ENCODE results near the gene MIA3. TPM values are rescaled to one million over a fixed set of nuclear protein-coding genes. Genes with fewer than 3 reads are reported as not detected.

MIA3 gene
- total RNA-seq, 2 donors from 2014 or later = 67.4 to 68.3 TPM

DNA sequence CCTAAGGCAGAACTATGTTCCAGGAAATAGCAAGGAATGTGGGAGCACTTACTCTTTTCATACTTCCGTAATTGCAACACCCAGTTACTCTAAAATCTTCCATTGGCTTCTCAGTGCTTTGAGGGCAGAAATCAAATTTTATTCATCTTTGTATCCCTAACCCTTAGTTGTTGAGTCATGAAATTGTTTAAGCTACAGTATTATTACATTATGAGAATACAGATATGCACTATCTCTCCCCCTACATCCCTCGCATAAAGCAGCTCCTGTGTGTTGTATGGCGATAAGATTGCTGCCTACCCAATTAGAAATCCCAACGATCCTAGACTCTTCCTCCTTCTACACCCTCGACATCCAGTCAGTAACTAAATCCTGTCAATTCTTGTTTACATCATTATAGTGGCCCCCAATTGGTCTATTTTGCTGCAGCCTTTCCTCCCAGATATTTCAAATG is 91.8 kb downstream of the MIA3 start:
- ATAC-seq (no peak), DNase-seq (no peak)
- intact Hi-C loops (cut with DNase I, micrococcal nuclease) = loop anchor here in 1 of 2 donors (5.0 kb wide), 2 partner anchors 52 to 67 kb away; no protein-coding TSS in a partner anchor

DNA sequence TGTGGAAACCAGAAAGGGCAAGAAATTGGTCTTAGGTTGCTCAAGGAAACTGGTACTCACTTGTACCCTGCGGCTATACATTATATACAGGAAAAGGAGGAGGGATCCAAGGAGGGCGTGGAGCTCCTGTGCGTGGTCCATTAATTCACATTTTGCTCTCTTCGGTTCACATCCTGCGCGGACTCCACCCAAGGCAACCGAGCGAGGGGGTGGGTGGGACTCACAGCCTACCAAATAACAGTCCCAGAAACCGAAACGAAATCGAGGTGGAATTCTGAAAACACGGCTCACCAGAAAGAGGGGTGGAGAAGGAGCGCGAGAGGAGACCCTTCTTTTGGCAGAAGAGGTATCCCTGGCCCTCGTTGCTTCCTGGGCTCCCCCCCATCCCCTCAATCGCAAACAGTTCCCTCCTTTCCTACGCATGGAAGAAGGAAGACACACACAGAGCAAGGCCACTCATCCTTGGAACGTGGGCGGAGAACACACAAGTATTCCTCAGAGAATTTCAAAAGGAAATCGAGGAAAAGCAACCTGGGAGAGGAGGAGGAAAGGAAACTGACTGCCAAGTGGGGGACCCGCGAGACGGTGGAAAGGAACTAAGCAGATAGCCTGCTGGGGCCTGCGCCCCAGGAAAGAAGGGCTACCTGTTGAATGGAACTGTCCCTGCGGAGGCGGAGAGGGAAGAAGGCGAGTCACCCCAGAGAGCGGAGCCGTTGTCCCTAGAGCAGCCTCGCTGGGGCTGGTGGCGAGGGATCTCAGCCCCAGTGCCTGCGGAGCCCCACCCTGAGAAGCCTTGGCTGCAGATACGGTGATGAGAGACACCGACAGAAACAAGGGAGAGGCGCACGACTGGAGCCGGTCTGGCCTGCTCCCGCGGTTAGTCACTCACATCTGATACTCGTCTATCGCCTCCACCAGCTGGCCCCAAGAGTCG is 93.7 kb downstream of the MIA3 start:
- intact Hi-C loops (cut with DNase I, micrococcal nuclease) = loop anchor here in 1 of 2 donors (5.0 kb wide), 1 partner anchor 69 kb away; no protein-coding TSS in a partner anchor
- peak; percentile 60 to 62 for DNase-seq
- ATAC-seq = peak; percentile 50

DNA sequence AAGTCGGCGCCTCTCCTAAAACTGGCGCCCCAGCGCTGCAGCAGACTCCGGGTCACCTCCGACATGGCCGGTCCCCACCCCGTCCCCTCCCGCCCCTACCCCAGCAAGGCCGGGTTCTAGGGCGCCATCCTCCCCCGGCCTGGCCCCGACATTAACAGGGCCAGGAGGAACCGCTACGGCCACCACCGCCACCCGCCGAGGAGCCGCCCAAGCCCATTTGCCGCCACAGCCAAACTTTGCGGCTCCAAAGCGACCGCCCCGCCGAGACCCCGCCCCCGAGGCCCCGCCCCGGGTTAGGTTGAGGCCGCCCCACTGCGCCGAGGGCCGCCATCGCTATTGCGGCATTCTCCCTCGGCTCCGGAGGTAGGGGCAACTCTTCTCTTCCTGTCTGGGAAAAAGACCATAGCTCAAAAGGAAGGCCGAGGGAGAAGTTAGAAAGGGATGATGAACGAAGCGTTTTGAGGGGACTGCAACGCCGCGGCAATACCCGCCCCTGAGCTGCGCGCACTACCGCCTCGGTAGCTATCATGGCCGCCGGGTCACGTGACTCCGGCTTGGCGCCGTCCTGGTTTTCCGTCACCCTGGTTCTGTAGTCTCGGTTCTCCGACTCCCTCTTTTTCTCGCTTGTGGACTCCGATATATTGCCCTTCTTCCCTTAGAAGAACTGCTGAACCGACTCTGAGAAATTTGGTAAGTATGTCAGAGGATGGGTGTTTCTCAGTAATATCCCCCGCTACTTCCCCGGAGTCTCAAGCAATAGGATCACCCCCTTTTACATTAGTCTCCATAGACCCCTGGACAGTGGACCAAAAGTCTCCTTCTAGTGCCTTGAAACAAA is 94.6 kb downstream of the MIA3 start, which contains the start of the genes AIDA and BROX:
TSS of gene AIDA (minus strand) at position 239 of the 838 bp plus-strand sequence. CDS start at position 65, 174 bp downstream.
TSS of gene BROX (plus strand) at position 312 of the 838 bp plus-strand sequence. CDS start 3,136 bp downstream, outside the sequence.
- peak; percentile 88 for ATAC-seq
- intact Hi-C loops (cut with DNase I, micrococcal nuclease) = loop anchor here in 1 of 2 donors (5.0 kb wide), 1 partner anchor 70 kb away; no protein-coding TSS in a partner anchor
- peak; percentile 93 to 98 for DNase-seq

DNA sequence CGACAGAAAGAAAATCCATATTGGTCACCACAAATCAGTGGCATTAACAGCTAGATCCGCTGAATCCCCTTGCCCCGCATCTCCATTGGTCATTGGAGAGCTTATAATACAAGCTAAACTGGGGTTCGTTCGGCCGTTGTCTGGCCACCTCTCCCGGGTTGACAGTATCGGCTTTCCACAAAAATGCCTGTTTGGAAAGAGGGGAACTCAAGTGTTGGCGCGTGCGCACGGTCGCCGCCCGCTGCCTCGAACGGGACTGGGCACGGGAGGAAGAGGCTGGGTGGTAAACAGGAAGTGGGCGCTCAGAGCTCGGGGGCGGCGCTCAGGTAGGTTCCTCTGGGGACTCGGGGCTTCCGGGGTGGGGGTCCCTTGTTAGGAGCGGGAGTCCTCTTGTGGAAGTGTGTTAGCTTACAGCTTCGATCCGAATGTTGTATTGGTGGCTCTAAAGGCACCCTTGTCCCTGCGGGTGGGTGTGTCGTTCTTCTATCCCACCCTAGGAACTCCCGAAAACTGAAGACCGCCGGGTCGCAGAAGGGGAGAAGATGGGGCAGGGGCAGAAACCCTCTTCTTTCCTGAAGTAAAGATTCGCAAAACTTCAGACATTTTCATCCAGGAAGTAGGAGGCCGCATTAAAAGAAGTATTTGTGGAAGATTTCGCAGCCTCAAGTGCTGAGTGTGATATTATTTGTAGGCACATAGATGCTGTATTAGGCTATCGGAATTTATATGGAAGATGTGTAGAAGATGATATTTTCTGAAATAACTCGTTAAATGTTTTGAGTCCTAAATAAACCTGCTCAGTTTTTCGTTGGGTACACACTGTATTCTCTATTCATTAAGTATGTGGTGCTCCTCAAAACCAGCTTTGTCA is 95.4 kb downstream of the MIA3 start:
- intact Hi-C loops (cut with DNase I, micrococcal nuclease) = loop anchor here in 1 of 2 donors (5.0 kb wide), 1 partner anchor 71 kb away; no protein-coding TSS in a partner anchor
- ATAC-seq (peak; percentile 83), DNase-seq (peak; percentile 94 to 95)

DNA sequence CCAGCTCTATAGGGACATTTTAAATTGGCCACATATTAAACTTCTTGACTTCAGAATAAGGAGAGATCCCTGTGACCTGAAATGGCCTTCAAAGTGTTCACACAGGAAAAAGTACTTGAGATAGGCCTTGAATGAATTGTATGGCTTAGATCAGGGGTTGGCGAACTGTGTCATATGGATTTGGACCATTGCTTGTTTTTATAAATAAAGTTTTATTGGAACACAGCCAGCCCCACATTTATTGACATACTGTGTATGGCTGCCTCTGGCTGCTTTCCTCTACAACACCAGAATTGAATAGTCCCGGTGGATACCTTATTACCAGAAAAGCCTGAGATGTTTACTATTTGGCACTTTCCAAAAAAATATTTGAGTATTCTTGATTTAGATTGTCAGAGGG is 98.5 kb downstream of the MIA3 start:
- DNase-seq (no peak), ATAC-seq (no peak)
- intact Hi-C loops (cut with DNase I, micrococcal nuclease) = loop anchor here in 1 of 2 donors (5.0 kb wide), 1 partner anchor 249 kb away; no protein-coding TSS in a partner anchor

Other genes starting within 250 kb of the MIA3 start
- under 1 TPM; 0.67 to 0.70 TPM for gene HHIPL2, start 70.0 kb upstream of the MIA3 start, total RNA-seq
- 1 to 10 TPM; 4.2 to 4.6 TPM for gene TAF1A, start 28.2 kb upstream of the MIA3 start, total RNA-seq
- 10 to 100 TPM; 30.6 to 41.2 TPM for gene AIDA, start 94.4 kb downstream of the MIA3 start, total RNA-seq
- gene BROX, start 94.5 kb downstream of the MIA3 start, total RNA-seq = 10 to 100 TPM; 65.9 to 71.4 TPM
- gene FAM177B, start 119.1 kb downstream of the MIA3 start, total RNA-seq = 10 to 100 TPM; 17.8 to 19.1 TPM
- 1 to 10 TPM; 1.6 to 4.2 TPM for gene DISP1, start 196.9 kb downstream of the MIA3 start, total RNA-seq